ENCODE measurements around the gene C10orf90.

The C10orf90 gene

GRCh38 chr10:126673565-126673964, 3.1 kb upstream of the C10orf90 start:
- no peak for DNase-seq (ENCODE audit: low read depth in 2 of 2)

- no peak for DNase-seq (ENCODE audit: low read depth in 2 of 2)
Measured at GRCh38 chr10:126671402-126671975, 996 bp upstream of the C10orf90 start.

GRCh38 chr10:126670895-126671261, 385 bp upstream of the C10orf90 start:
- no peak for DNase-seq (ENCODE audit: low read depth in 2 of 2)

- no peak for DNase-seq (ENCODE audit: low read depth in 2 of 2)
Measured at GRCh38 chr10:126669168-126669567, 1.3 kb downstream of the C10orf90 start.

- no peak for DNase-seq (ENCODE audit: low read depth in 2 of 2)
Measured at GRCh38 chr10:126668505-126668904, 2.0 kb downstream of the C10orf90 start.

- no peak for DNase-seq (ENCODE audit: low read depth in 2 of 2)
Measured at GRCh38 chr10:126667568-126667967, 2.9 kb downstream of the C10orf90 start.

- DNase-seq (ENCODE audit: low read depth in 2 of 2) = no peak
Measured at GRCh38 chr10:126665207-126665606, 5.3 kb downstream of the C10orf90 start.

- DNase-seq (ENCODE audit: low read depth in 2 of 2) = no peak
Measured at GRCh38 chr10:126663880-126664279, 6.6 kb downstream of the C10orf90 start.

- DNase-seq (ENCODE audit: low read depth in 2 of 2) = no peak
Measured at GRCh38 chr10:126663328-126663727, 7.2 kb downstream of the C10orf90 start.

- no peak for DNase-seq (ENCODE audit: low read depth in 2 of 2)
Measured at GRCh38 chr10:126661841-126662515, 8.5 kb downstream of the C10orf90 start.

GRCh38 chr10:126661356-126661755, 9.1 kb downstream of the C10orf90 start:
- DNase-seq (ENCODE audit: low read depth in 2 of 2) = no peak

GRCh38 chr10:126659750-126660149, 10.7 kb downstream of the C10orf90 start:
- DNase-seq (ENCODE audit: low read depth in 2 of 2) = no peak

GRCh38 chr10:126658928-126659327, 11.6 kb downstream of the C10orf90 start:
- no peak for DNase-seq (ENCODE audit: low read depth in 2 of 2)

GRCh38 chr10:126654579-126654978, 15.9 kb downstream of the C10orf90 start:
- no peak for DNase-seq (ENCODE audit: low read depth in 2 of 2)

GRCh38 chr10:126651467-126651866, 19.0 kb downstream of the C10orf90 start:
- no peak for DNase-seq (ENCODE audit: low read depth in 2 of 2)

- no peak for DNase-seq (ENCODE audit: low read depth in 2 of 2)
Measured at GRCh38 chr10:126650161-126650560, 20.3 kb downstream of the C10orf90 start.

- no peak for DNase-seq (ENCODE audit: low read depth in 2 of 2)
Measured at GRCh38 chr10:126647116-126647515, 23.4 kb downstream of the C10orf90 start.

- DNase-seq (ENCODE audit: low read depth in 2 of 2) = no peak
Measured at GRCh38 chr10:126646110-126646509, 24.4 kb downstream of the C10orf90 start.

GRCh38 chr10:126640401-126640800, 30.1 kb downstream of the C10orf90 start:
- no peak for DNase-seq (ENCODE audit: low read depth in 2 of 2)

- no peak for DNase-seq (ENCODE audit: low read depth in 2 of 2)
Measured at GRCh38 chr10:126639084-126639483, 31.4 kb downstream of the C10orf90 start.

GRCh38 chr10:126638542-126638941, 32.0 kb downstream of the C10orf90 start:
- DNase-seq (ENCODE audit: low read depth in 2 of 2) = no peak

GRCh38 chr10:126637501-126637900, 33.0 kb downstream of the C10orf90 start:
- no peak for DNase-seq (ENCODE audit: low read depth in 2 of 2)

- DNase-seq (ENCODE audit: low read depth in 2 of 2) = no peak
Measured at GRCh38 chr10:126634911-126635310, 35.6 kb downstream of the C10orf90 start.

GRCh38 chr10:126634347-126634746, 36.1 kb downstream of the C10orf90 start:
- no peak for DNase-seq (ENCODE audit: low read depth in 2 of 2)

All from stimulated activated CD8-positive, alpha-beta memory T cell treated with anti-CD3 and anti-CD28 coated beads, Interleukin-2, amount 100 ng/mL, for 48 hours (primary cell).